NB4 (cell line): ENCODE data around the gene CABP1.

ENCODE experiments used
- DNase-seq: peaks from one replicate; pipeline ENCODE4 v3.0.0; 2010; ENCODE audit warnings: low read depth
- H3K4me3 ChIP-seq: one replicate; pipeline ENCODE4 v1.5.1; 2011; ENCODE audit warnings: mild to moderate bottlenecking, low read depth, low read length, moderate library complexity
- CTCF ChIP-seq: IDR thresholded peaks from one replicate; pipeline ENCODE4 v1.5.1; 2012; ENCODE audit warnings: low read depth, low read length
- MAX ChIP-seq: IDR thresholded peaks from 2 replicates; pipeline ENCODE4 v1.6.1; 2011; ENCODE audit warnings: low read depth, low read length
- MYC ChIP-seq: IDR thresholded peaks from 2 replicates; pipeline ENCODE4 v1.6.1; 2011; ENCODE audit warnings: low read depth, low read length
- POLR2A ChIP-seq: IDR thresholded peaks from 2 replicates; pipeline ENCODE4 v1.6.1; 2011; ENCODE audit warnings: mild to moderate bottlenecking; ENCODE audit not compliant: insufficient read length; ENCODE audit errors: extremely low read depth

Gene CABP1

GRCh38 chr12:120647375-120647755, 6.9 kb downstream of the CABP1 start:
- no peak for TF ChIP-seq POLR2A
- no peak for TF ChIP-seq MYC
- no peak for TF ChIP-seq MAX
- TF ChIP-seq CTCF, result no peak
- no peak for DNase-seq
- no peak overlapping the region for H3K4me3 ChIP-seq

GRCh38 chr12:120649442-120650232, 9.2 kb downstream of the CABP1 start:
- no peak overlapping the region for H3K4me3 ChIP-seq
- TF ChIP-seq CTCF (no peak), MYC (no peak), MAX (no peak), POLR2A (no peak)
- DNase-seq, result no peak

GRCh38 chr12:120650233-120650690, 9.8 kb downstream of the CABP1 start:
- H3K4me3 ChIP-seq, result no peak overlapping the region
- TF ChIP-seq MAX (no peak), CTCF (no peak), MYC (no peak), POLR2A (no peak)
- no peak for DNase-seq

GRCh38 chr12:120651821-120652220, 11.4 kb downstream of the CABP1 start:
- TF ChIP-seq POLR2A (no peak), MAX (peak; percentile 39; the same call in 1 of the 2 replicates)
- H3K4me3 ChIP-seq, result no peak overlapping the region
- DNase-seq, result no peak

GRCh38 chr12:120652656-120653435, 12.4 kb downstream of the CABP1 start:
- TF ChIP-seq CTCF (no peak), MYC (no peak), POLR2A (no peak), MAX (no peak)
- H3K4me3 ChIP-seq, result no peak overlapping the region
- DNase-seq, result no peak

- DNase-seq, result no peak
- no peak overlapping the region for H3K4me3 ChIP-seq
- TF ChIP-seq POLR2A (no peak), CTCF (no peak), MYC (no peak), MAX (no peak)
Measured at GRCh38 chr12:120653611-120654010, 13.2 kb downstream of the CABP1 start.
